Esophagus squamous epithelium (tissue), 4 donors: Measurements from ENCODE around the gene IQCH.

Experiments used
- POLR2A ChIP-seq, 4 donors: fragments of 450-650 bp; IDR thresholded peaks; one replicate each; pipeline ENCODE4 v1.6.1; 2017; ENCODE audit warnings: antibody characterized with exemption in 4 of 4, mild to moderate bottlenecking in 4 of 4, moderate library complexity in 3 of 4
- TF ChIP-seq, protein P1 (sequence below), 6 experiments: fragments of 450-650 bp in 4 of 6; fragments of 200-600 bp in 2 of 6; sonication (generic) in 2 of 6; IDR thresholded peaks; one replicate each; pipeline ENCODE4 v1.5.1; 2016 to 2019; ENCODE audit warnings: antibody characterized with exemption in 6 of 6, mild to moderate bottlenecking in 4 of 6, moderate library complexity in 4 of 6

DNA sequence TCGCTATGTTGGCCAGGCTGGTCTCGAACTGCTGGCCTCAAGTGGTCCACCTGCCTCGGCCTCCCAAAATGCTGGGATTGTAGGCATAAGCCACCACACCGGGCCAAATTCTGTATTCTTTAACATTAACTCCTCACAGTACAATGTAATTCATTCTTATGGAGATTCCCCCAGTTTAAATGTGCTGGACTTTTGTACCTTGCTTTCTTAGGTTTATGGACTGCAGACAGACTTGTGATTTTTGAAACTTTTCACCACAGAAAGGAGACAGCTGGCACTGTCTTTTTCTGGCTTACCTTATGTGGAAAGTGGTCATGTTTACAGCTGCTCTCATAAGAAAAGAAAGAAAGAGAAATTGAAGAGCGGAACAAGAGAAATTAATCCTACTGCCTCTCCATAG is 103.8 kb downstream of the IQCH start:
- TF ChIP-seq, protein P1, sequence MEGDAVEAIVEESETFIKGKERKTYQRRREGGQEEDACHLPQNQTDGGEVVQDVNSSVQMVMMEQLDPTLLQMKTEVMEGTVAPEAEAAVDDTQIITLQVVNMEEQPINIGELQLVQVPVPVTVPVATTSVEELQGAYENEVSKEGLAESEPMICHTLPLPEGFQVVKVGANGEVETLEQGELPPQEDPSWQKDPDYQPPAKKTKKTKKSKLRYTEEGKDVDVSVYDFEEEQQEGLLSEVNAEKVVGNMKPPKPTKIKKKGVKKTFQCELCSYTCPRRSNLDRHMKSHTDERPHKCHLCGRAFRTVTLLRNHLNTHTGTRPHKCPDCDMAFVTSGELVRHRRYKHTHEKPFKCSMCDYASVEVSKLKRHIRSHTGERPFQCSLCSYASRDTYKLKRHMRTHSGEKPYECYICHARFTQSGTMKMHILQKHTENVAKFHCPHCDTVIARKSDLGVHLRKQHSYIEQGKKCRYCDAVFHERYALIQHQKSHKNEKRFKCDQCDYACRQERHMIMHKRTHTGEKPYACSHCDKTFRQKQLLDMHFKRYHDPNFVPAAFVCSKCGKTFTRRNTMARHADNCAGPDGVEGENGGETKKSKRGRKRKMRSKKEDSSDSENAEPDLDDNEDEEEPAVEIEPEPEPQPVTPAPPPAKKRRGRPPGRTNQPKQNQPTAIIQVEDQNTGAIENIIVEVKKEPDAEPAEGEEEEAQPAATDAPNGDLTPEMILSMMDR (IDR thresholded peaks at IDR 0.05) = no peak
- TF ChIP-seq POLR2A (IDR thresholded peaks at IDR 0.05) = no peak
